Progenitor cell of endocrine pancreas (in vitro differentiated cells): Measurements from ENCODE around the gene FOXD1. TPM values are rescaled to one million over a fixed set of nuclear protein-coding genes. Genes with fewer than 3 reads are reported as not detected.

Experiments used
- DNase-seq: peaks from one replicate; pipeline ENCODE4 v3.0.0; 2021; ENCODE audit warnings: low spot score; ENCODE audit not compliant: unreplicated experiment
- H3K27ac Mint-ChIP-seq: 2 replicates; pipeline ENCODE4 v1.8.0; 2021; ENCODE audit warnings: mild to moderate bottlenecking, moderate library complexity, mixed read lengths
- H3K27me3 Mint-ChIP-seq: 2 replicates; pipeline ENCODE4 v1.8.0; 2021; ENCODE audit warnings: mixed read lengths
- H3K36me3 Mint-ChIP-seq: 2 replicates; pipeline ENCODE4 v1.8.0; 2022; ENCODE audit warnings: mixed read lengths; ENCODE audit not compliant: insufficient read depth
- H3K4me1 Mint-ChIP-seq: 2 replicates; pipeline ENCODE4 v1.8.0; 2021; ENCODE audit warnings: low read depth, mixed read lengths
- H3K4me3 Mint-ChIP-seq: 2 replicates; pipeline ENCODE4 v1.8.0; 2021; ENCODE audit warnings: low read depth, mild to moderate bottlenecking, moderate library complexity, mixed read lengths
- H3K9me3 Mint-ChIP-seq: 2 replicates; pipeline ENCODE4 v1.8.0; 2021; ENCODE audit warnings: low read depth, mixed read lengths
- total RNA-seq: library from RNA; stranded (reverse); gene quantifications from 2 replicates; pipeline ENCODE4 v1.2.1, GENCODE V29; 2021
- TF ChIP-seq, protein P1 (sequence below): fragments of 200-600 bp; sonication (generic); IDR thresholded peaks from one replicate; pipeline ENCODE4 v1.5.0; 2021; ENCODE audit warnings: antibody characterized with exemption, mild to moderate bottlenecking; ENCODE audit not compliant: unreplicated experiment

FOXD1 gene
- total RNA-seq, 1 donor from 2014 or later = 0.19 TPM

DNA sequence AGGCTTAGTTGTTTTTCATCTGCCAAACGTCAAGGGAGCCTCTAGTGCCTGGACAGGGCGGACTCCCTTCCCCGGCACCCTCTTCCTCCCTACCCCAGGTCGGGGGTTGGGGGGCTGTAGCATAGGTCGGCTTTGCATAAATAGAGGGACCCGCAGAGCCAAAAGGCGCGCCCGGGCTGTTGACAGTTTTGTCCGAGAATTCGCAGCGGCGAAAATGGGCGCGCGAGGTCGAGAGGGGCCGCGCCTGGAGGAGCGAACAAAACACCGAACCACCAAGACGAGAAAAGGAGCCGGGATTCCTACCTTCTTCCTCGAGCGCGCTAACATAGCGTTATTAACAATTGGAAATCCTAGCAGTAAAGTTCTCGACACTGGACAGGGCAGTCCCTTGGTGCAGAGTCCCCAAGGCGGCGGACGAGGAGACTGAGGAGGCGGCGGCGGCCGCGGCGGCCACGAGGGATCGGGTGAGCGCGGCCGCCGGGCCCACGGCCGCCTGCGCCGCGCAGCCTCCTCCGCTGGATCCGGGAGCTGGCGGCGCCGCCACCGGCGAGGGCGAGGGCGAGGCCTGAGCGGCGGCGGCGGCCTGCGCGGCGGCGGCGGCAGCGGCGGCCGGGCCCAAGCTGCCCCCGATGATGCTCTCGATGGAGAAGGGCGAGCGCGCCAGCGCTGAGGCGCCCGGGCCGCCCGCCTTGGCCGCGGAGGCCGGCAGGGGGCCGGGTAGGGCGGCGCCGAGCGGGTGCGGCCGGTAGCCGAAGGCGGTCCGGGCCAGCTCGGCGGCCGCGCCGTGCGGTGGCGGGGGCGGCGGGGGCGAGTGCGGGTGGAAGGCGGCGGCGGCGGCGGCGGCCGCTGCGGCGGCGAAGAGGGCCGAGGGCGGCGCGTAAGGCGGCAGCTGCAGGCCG lies 1.7 kb downstream of the FOXD1 start:
- H3K4me1 Mint-ChIP-seq = peaks cover 4% of the 10 kb centered on the region

DNA sequence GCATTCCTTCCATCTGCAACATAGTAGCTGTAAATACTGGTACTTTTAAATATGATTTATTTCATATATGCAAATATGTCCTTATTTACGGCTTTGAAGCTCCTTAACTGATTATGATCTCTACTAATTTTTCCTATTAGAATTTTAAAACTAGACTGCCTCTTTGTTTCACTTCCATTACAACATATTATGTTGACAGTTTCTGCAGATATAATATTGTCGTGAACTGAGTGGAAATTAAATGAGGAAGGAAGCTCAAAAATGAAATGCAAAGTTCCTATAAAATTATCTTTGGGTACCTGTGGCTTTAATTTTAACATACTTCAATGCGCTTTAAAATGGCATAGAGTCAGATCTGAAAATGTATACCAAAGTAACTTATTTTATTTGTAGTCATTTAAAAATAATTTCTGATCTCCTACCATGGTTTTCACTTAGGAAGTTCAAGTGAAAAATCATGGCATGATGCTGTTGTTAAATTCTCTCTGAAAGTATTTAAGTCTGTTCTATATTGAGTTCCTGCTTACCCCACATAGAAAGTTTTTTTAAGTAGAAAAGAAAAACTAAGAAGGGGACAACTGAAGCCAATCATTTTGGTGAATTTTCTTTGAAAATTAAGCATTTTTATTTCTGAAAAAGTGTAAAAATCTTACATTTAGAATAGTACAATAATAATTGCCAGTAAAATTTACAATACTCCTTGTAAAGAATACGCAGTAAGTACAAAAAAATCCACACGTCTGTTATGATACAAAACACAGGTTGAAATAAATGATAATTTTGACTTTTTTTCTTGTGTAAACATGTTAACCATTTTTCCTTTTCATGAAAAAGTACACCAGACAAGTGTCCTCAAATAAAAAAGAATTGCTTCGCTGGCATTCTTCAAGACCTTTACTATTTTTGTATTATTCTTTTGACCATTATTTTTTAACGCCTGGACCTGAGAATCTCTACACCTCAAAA lies 2.6 kb downstream of the FOXD1 start:
- DNase-seq = no peak
- peaks cover 4% of the 10 kb centered on the region for H3K4me1 Mint-ChIP-seq
- H3K27ac Mint-ChIP-seq = no peak overlapping the region
- H3K9me3 Mint-ChIP-seq = no peaks in the 10 kb centered on the region
- peaks cover 88% of the 10 kb centered on the region for H3K27me3 Mint-ChIP-seq
- H3K4me3 Mint-ChIP-seq = no peak overlapping the region
- TF ChIP-seq, protein P1, sequence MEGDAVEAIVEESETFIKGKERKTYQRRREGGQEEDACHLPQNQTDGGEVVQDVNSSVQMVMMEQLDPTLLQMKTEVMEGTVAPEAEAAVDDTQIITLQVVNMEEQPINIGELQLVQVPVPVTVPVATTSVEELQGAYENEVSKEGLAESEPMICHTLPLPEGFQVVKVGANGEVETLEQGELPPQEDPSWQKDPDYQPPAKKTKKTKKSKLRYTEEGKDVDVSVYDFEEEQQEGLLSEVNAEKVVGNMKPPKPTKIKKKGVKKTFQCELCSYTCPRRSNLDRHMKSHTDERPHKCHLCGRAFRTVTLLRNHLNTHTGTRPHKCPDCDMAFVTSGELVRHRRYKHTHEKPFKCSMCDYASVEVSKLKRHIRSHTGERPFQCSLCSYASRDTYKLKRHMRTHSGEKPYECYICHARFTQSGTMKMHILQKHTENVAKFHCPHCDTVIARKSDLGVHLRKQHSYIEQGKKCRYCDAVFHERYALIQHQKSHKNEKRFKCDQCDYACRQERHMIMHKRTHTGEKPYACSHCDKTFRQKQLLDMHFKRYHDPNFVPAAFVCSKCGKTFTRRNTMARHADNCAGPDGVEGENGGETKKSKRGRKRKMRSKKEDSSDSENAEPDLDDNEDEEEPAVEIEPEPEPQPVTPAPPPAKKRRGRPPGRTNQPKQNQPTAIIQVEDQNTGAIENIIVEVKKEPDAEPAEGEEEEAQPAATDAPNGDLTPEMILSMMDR = no peak
- H3K36me3 Mint-ChIP-seq = no peaks in the 10 kb centered on the region

More for the DNA sequence above, 1.7 kb downstream of the FOXD1 start:
- H3K4me3 Mint-ChIP-seq = peak overlapping the region; percentile 56
- no peaks in the 10 kb centered on the region for H3K36me3 Mint-ChIP-seq
- H3K9me3 Mint-ChIP-seq = no peaks in the 10 kb centered on the region
- H3K27ac Mint-ChIP-seq = no peak overlapping the region
- peak; percentile 32 for DNase-seq
- H3K27me3 Mint-ChIP-seq = peaks cover 85% of the 10 kb centered on the region
- TF ChIP-seq, protein P1 = no peak

DNA sequence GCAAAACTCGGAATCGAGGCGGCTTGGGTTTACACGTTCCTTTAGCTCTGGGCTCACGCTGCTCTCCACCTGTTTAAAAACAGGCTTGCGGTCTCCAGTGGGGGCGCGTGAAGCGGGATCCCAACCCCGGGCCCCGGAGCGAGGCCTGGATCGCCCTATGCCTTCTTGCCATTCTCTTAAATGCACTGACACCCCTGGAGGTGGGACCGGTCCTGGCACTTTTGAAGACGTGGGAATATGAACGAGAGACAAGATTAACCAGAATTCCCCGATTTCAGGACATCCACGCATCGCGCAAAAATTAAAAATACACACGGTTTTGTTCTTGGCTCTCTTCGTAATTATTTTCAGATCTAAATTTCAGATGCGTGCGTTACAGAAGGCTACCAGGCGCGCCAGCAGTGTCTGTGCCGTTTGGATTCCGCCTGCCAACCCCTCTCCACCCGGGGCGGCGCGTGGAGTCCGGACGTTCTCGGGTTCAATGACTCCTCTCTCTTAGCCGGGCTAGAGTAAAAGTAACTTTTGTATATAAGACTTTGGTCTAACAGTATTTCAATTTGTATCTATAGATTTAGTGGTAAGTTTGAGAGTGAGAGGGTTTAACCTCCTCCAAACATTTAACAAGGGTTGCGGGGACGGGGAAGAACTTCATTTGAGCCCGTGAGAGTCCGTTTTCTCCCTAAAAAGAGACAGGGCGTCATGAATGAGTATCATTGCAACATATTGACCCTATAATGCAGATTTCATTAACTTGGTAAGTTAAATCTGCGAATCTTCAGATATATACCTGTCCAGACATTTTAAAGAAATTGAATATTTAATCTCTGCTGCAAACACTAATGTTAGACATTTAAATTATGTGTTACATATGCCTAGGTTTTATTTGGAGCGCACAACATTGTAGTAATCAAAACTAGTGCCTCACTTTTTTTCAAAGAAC lies 3.8 kb downstream of the FOXD1 start:
- TF ChIP-seq, protein P1 = peak; percentile 21
- Mint-ChIP-seq H3K9me3 (no peaks in the 10 kb centered on the region), H3K36me3 (no peaks in the 10 kb centered on the region), H3K27me3 (peaks cover 86% of the 10 kb centered on the region), H3K4me3 (no peak overlapping the region), H3K27ac (peak overlapping the region; percentile 69), H3K4me1 (peaks cover 2% of the 10 kb centered on the region)
- no peak for DNase-seq

DNA sequence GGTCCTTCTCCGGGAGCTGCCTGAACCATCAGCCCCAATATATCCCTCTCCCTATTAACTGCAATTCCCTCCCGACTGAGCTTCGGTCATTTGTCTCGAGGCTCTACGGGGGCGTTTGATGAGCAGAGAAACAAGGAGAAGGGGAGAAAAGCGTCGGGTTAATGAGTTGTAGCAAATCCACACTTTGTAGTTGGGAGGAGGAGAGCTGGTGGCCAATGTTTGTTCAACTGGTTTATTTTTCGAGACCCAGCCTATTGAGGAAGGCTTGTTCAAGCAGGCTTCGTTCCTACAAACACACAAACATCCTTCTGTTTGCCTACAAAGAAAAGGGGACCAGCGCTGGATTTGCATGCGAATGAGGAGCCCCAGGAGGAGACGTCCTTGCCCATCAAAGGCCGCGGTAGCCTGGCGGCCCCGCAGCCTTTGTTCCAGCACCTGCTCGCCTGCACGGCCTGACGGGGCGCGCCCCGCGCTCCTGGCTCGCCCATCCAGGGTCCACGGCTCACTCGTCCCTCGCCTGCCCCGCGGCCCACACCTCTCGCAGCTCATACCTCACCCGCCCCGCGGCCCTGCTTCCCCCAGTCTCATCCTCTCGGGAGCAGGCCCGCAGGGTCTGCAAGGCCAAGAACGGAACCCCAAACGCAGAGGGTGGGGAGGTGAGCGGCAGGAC lies 4.6 kb downstream of the FOXD1 start:
- H3K4me3 Mint-ChIP-seq = no peak overlapping the region
- H3K9me3 Mint-ChIP-seq = no peaks in the 10 kb centered on the region
- DNase-seq = no peak
- no peaks in the 10 kb centered on the region for H3K36me3 Mint-ChIP-seq
- H3K27me3 Mint-ChIP-seq = peaks cover 86% of the 10 kb centered on the region
- peak overlapping the region; percentile 71 for H3K27ac Mint-ChIP-seq
- peaks cover 2% of the 10 kb centered on the region for H3K4me1 Mint-ChIP-seq
- TF ChIP-seq, protein P1 = no peak
